Stimulated activated CD8-positive, alpha-beta memory T cell treated with anti-CD3 and anti-CD28 coated beads, Interleukin-7, amount 100 ng/mL, for 1 hour (primary cell): ENCODE data around the gene FAM204A.

Experiments
- DNase-seq, 2 donors: peaks; one replicate each; pipeline ENCODE4 v3.0.0-alpha.2; 2020; ENCODE audit warnings: low read depth in 2 of 2

Gene FAM204A

DNA sequence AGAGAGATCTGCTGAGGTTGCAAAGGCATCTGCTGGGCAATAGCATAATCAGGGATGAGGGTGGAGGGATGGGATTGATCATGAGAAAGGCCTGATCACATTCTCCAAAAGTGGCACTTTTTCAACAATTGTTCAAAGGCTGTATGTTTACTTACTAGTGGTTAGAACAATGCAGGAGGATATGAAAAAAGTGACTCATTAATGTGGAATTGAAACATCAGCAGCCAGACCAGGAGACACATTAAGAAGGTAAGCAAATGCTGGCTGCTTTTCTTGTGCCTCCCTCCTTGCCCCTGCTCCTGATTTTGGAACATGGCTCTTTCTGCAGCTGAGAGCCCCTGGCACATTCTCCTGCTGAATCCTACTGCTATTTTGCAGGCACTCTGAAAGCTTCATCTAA is 63.5 kb downstream of the FAM204A start:
- no peak for DNase-seq

DNA sequence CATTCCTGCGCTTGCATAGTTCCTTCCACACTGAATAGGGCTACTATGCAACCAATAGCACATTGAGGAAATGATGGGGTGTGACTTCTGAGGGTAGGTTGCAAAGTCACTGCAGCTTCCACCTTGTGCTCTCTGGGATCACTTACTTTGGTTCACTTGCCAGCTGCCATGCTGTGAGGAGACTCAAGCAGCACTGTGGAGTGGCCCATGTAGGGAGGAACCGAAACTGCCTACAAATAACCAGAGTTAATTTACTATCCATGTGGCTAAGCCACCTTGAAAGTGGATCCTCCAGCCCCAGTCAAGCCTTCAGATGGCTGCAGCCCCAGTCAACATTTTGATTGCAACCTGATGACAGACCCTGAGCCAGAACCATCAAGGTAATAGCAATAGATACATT is 64.3 kb downstream of the FAM204A start:
- no peak for DNase-seq

DNA sequence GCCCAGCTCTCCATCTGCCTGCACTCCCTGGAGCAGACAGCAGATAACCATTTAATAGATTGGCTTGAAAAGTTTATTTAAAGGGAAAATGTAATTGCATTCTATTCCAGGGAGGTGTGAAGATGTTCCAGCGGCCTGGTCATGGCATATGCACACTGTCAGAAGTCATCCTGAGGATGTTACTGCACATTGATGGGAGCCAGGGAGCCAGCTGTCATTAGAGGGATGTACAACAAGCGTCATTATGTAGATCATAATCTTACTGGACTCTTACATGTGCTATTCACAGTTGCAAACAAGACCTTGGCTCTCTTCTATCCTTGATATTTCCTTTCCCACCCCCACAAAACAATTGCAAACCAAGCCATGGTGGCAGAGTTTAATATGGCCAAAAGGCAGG is 65.4 kb downstream of the FAM204A start:
- no peak for DNase-seq

DNA sequence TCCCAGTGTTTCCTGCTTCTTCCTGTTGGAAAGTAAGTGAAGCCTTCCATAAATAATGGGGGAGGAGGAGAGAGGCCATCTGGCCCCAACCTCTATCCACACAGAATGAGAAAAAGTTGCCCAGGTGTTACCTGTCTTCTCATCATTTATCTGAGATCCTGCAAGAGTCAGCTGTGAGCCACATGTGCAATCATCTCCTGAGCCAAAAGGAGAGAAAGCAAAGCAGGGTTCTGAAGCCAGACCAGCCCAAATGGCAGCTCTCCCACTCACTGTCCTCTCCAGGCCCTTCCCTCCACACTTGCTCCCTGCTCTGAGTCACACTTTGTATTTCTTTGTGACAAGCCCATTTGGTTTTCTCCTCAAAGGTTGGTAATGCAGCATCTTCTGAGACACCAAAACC is 65.9 kb downstream of the FAM204A start:
- no peak for DNase-seq

DNA sequence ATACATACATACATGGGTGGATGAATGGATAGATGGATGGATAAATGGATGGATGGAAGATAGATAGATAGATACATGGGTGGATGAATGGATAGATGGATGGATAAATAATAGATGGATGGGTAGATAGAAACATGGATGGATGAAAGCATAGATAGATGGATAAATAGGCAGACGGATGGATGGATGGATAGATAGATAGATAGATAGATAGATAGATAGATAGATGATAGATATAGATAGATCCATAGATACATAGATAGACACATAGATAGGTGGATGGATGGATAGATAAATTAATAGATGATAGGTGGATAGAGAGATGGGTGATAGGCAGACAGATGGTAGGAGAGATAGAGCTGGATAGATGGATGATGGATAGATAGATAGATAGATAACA is 68.5 kb downstream of the FAM204A start:
- DNase-seq, result no peak

DNA sequence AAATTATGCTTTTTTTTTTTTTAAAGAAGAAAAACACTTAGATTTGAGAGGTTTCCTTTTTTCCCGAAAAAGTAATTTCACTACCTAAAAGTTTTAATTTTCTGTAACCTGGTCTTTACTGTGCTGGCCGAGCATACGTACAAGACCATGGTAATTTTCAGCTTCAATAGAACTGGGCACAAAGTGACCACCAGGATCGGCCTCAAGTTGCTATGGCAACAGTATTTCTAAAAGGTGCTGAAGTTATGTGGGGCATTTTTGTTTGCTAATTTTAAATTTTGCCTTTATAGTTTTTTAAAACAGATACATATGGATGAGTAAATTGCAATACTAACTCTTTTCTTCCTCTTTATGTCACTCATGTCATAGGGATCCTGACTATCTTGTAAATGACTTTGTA is 69.4 kb downstream of the FAM204A start:
- DNase-seq, result no peak

DNA sequence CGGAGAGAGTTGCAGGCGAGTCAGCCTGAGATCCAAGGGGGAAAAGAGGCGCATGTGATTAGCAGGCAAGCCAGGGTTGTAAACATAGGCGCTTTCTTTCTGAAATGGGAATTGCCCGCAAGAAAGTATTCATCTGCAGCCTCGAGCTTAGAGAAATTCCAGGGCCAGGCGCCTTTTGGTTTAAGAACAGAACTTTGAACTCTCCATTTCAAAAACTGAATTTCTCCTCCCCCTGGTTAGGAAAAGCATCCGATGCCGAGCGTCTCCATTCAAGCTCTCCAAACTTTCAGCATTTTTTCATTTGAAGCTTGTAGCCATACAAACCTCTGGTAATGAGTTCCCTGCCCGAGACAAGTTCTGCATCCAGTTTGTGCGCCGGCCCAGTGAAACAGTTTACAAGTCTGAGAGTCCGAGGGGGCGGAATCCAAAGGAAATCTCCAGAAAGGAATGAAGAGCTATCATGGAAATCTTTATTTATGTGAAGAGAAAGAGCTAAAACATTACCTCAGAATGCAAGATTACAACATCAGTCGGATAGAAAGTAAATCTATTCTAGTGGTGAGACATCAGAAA is 69.9 kb downstream of the FAM204A start:
- no peak for DNase-seq

DNA sequence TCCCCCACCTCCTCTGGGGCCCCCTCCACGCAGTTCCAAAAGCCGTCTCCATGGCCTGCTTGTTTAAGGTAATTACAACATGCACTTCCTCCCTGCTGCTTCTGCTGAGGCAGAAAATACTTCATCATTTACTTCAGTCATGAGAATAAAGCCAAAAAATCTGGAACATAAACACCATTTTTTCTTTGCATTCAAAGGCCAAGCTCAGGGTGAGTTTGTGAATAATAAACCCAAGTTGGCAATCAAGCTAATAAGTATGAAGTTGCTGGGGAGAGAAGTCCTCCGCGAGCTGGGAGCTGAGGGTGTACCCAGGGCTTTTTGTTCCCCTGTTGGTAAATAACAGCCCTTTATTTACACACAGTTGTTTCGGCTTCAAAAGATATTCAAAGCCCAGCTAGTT is 70.5 kb downstream of the FAM204A start:
- DNase-seq, result no peak

DNA sequence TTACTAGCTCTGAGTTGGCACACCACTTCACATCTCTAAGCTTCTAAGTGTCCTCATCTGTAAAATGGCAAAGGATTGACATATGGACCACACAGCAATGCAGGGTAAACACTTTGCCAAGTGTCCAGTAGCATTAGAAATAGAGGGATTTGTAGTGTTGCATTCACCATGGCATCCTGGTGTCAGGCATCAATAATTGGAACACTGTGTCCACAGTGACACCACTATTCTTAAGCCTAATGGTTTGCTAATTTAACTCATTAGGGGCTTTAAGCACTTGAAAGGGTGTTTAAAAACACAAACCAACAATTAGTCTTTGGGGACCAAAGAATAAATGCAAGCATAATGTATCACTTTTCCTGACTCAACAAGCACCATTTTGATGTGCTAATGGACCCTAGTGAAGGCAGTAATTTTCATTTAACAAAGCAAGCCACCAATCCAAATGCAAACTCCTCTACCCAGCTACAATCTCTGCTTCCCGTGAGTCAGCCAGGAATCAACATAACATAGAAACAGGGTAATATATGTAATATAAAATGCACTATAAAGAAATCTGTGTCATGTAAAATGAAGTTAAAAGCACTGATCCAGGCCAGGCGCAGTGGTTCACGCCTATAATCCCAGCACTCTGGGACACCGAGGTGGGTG is 75.9 kb downstream of the FAM204A start:
- no peak for DNase-seq

DNA sequence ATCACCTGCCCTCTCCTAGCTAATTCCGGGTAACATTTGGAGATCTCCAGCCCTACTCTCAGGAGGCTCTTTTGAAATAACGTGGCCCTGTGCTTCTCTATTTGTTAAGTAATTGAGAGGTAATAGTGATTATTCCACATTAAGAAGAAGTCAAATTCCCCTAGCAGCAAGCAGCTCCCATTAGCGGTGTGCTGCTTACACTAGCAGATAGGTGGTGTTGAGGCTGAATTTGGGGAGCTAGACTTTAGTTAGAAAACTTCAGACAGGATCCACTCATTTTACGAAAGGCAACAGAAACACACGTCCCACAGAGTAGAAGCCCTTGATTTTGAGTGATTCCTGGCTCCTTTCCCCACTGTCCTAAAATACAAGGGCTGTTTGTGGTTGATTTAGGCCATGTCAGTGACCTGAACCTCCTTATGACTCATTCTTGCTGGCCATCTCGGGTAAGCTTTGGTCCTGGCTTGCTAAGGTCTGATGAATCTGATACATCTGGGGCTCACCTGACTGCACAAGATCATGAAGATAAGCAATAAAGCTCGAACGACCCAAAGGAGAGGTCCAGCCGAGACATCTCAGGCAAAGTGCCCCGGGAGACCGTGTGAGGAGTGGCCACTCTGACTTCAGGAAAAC is 77.2 kb downstream of the FAM204A start:
- no peak for DNase-seq

DNA sequence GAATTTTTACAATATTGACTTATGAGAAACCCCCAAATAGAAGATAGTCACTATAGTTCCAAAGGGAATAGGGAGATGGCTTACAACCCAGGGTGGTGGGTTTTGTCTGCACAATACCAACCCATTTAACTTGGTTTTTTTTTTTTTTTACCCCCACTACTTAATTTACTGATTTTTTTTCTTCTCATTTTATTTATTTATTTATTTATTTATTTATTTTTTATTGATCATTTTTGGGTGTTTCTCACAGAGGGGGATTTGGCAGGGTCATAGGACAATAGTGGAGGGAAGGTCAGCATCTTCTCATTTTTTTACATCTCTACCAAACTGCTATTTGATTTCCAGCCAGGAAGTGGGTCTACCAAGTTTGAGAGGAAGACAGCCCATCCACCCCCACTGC is 77.9 kb downstream of the FAM204A start:
- no peak for DNase-seq

DNA sequence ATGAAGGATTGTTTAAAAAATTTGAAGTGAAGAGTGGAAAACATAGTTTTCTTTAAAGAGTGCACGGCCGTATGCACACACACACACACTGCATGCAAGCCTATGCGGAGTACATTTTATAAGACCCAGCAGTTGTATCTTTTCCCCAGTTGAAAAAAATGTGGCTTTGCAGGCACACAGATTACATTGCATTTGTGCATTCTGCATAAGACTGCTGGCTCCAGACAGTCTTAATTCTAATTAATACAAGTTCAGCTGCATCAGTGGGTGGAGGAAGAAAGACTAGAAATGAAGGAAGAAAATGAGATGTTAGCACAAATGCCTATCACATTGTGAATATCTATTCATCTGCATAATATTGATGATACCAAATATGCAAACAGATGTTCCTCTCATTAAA is 79.6 kb downstream of the FAM204A start:
- DNase-seq, result no peak

DNA sequence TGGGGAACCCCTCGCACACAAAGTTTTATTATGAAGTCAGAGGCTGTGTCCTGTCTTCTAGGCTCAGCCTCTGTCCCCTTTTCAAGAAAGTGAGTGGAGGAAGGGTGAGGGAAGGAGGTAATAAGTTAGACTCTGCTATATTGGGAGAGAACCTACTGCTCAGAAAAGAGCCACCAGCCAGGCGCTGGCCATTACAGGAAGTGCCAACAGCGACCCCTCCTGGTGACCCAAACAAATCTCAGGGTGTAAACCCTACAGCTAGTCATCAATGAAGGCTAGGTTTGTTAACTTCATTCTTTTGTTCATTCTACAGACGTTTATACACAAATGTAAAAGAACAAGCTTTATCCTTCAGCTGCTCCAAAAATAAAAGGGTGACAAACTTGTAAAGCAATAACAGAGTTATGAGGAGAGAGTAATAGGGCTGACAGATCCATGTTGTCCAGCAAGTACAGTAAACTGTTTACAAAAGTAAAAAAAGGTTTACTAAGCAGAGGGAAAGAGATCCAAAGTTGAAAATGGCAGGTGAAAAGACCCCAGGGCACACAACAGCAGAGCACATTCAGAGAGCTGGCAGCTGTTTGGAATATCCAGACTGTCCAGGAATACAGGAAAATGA is 82.7 kb downstream of the FAM204A start:
- DNase-seq, result no peak

DNA sequence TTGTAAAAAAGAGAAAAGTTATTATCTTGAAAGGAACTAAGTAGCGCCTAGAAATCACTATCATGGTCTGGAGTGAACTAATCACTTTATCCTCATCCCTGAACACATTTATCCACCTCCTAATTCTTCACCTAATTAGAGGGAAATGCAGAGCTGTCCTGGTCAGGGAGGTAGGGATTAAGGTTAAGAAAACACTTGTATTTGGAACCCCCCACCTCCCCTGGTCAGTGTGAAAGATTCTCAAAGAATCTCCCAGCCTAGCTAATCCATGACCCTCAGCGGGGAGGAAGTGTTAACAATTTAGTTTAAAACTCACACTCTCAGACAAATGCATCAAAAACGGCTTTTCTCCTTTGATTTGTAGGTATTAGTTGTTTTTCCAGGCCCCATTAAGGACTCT is 83.8 kb downstream of the FAM204A start:
- no peak for DNase-seq

DNA sequence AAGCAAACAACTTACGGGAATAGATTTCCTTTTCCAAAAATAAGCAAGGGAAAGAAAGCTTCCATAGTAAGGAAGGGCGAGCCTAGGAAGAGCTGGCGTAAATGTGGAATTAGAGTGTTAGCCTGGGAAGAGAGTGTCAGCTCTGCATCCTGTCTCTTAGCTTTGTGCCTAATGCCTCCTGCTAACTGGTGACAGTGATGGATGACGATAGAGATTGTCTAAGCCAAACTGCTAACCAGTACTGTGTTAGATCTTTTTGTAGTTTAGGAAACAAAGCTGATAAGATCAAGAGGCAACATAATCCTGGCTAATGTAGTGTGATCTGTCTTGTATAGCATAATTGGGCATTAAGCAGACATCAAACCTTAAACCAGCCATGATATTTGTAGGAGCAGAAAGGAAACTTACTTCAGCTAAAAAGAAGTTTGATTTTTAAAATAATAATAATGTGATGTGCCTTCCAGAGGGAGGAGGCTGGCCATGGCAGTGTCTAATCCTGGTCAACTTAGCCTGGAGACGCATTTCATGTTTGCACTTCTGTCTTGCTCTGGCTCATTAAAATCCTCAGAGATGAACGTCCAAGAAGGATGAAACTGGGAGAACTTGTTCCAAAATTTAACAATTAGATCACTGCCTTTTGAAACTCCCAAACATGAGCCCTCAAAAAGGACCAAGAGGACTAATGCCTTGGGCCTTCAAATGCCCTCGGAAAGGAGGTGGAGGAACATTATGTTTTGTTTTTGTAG is 85.1 kb downstream of the FAM204A start:
- DNase-seq, result no peak

DNA sequence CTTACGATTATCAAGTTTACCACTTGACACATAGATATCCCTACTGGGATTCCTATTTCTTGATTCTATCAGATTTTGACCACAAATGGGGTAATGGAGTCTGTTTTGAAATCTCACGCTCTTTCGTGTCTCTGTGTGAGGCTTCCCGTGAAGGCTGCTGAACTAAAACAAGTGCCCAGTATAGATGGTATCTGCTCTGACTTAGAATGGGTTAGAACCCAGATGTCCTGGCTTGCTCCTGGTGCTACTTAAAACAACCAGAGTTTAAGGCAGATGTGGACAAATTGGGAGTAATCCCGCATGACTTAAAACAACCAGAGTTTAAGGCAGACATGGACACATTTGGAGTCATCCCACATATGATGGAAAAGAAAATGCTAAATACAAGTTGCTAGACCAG is 85.9 kb downstream of the FAM204A start:
- no peak for DNase-seq

DNA sequence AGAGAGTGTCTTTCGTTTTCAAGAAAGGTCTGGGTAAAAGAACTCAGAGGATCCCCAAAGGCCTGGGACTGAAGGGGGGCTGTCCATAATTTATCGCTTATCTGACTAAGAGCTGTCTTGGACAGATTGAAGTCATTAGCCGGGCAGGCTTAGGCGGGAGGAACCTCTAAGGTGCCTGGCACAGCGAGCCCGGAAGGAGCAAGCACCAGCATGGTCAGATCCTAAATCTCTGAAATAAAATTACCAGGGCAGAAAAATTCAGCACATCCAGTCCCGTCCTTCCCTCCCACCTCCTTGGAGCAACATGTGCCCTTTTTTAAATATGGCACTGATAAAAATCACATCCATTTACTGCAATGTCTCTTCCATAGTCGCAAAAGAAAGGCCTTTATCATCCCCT is 86.8 kb downstream of the FAM204A start:
- no peak for DNase-seq

DNA sequence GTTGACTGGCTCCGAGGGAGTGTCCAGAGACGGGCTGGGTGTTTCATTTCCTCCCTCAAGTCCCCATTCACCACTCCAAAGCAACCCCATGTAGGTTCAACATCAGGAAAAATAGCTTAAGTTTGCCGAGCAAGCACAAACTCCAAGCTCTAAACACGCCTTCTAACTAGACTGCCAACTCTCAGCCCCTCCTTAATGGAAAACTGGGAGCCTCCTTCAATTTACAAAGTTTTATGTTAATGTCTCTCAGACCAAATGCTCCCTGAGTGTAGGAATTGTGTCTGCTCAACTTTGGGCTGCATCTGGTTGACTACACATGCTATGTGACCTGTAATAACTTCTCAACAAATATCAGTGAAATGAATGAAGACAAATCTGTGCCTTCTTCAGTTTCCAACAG is 87.5 kb downstream of the FAM204A start:
- no peak for DNase-seq

DNA sequence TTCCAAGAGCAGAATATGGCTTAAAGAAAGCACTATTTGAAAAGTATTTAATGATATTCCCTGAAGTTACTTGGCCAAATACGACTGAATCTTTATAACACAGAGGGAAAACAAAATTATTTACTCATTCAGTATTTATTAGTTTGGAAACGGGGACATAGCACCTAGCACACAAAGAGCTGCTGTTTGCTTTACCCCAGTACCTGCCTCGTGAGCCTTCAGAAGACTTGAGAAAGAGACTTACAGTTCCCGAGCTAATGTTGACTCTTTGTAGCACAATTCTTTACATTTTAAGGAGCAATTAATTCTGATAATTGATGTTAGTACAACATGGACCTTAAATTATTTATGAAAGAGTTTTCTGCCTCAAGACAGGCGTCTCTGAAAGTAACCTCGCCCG is 88.7 kb downstream of the FAM204A start:
- DNase-seq, result no peak

DNA sequence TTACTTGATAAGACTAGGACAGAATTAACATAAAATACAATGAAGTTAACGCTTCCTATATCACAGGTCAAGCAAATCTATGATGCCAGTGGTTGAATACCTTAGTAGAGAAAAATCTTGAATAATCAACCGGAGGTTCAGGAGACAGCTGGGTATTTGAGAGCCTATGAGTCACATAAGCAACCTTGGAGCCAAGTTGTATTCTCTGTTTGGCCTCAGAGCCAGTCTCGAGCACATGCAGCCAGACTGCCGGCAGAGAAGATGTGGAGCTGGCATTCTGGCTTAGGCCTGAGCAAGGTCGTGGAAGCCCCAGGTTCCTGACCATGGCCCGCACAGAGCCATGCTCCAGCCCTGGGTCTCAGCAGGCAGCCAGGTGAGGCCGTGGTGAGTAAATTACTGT is 90.3 kb downstream of the FAM204A start:
- DNase-seq, result no peak

DNA sequence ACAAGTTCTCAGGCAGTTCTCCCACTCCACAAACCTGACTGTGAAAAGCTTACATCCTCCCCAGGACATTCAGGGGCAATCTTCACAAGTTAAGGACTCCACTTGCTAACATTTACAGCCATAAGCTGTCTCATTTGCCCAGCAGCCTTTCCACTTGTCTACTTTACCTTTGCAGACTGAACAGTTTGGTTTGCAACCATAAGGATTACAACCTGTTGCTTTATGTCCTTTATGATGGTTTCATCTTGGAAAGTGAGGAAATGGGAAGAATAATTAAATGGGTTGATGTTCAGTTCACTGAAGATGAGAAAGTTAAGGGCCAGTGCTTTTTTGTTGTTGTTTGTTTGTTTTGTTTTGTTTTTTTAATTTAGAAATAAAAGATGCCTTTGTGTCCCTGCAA is 92.4 kb downstream of the FAM204A start:
- DNase-seq, result no peak
